HG02642 (cell line): ENCODE data around the gene TMEM59.
"Not testable (repeated sequence)": the region's sequence is repeated elsewhere in the genome, so short reads cannot be mapped to it uniquely, and the experiment has no call there.

Source experiments
- ATAC-seq: cut with Tn5 transposase; IDR thresholded peaks from one replicate; pipeline ENCODE4 v1.9.1; 2021; ENCODE audit warnings: mild to moderate bottlenecking; ENCODE audit not compliant: unreplicated experiment, poor library complexity

TMEM59 gene, protein sequence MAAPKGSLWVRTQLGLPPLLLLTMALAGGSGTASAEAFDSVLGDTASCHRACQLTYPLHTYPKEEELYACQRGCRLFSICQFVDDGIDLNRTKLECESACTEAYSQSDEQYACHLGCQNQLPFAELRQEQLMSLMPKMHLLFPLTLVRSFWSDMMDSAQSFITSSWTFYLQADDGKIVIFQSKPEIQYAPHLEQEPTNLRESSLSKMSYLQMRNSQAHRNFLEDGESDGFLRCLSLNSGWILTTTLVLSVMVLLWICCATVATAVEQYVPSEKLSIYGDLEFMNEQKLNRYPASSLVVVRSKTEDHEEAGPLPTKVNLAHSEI

DNA sequence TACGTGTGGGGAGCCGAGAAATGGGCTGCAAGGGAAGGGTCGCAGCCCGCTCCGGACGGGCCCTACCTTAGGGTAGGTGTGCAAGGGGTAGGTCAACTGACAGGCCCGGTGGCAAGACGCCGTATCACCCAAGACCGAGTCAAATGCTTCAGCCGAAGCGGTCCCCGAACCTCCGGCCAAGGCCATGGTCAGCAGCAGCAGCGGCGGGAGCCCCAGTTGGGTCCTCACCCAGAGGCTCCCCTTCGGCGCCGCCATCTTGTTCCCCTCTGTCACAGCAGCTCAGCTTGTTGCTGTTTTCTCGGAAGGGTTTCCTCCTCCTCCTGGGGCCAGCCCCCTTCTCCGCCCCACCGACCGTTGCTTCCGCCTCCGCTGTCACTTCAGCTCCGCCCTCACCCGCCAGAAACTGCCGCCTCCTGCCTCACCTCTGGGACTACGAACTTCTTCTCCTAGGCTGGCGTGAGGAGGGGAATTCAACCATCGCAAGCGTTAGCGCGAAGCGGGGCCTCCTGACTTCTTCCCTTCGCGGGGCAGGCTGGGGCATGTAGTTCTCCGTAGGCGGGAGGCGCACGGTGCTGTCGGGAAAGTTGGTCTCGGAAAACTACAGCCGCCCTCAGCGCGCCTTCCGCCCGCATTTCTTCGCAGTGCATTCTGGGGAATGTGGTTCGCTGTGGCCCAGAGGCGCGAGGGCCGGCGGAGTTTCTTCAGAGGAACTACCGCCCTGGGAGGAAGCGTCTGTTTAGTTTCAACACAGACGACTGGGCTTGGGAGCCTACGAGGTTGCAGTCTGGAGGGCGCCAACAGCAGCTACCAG lies at the start of gene TMEM59, which contains the start of gene TCEANC2:
Gene TMEM59, minus strand, starts transcription at position 271 of the 811 bp plus-strand sequence. Its CDS starts 16 bp downstream, at position 255.
Gene TCEANC2, plus strand, starts transcription at position 675 of the 811 bp plus-strand sequence. CDS start 815 bp downstream, outside the sequence.
- peak; percentile 93 for ATAC-seq

DNA sequence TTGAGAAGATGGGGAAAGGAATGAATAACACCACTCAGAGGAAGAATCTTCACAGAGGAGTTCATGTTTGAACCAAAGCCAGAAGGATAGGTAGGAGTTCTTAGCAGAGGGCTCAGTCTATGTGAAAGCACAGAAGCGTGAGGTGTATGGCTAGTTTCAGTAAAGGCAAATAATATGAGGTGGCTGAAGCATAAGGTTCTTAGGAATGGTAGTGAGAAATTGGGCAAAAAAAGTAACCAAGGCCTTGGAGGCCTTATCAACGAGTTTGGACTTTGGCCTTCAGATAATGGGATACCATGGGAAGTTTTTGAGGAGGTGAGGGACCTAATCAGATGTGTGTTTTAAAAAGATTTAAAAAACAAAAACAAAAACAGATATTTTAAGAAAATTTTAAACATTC lies 47.5 kb upstream of the TMEM59 start:
- ATAC-seq, result no peak

DNA sequence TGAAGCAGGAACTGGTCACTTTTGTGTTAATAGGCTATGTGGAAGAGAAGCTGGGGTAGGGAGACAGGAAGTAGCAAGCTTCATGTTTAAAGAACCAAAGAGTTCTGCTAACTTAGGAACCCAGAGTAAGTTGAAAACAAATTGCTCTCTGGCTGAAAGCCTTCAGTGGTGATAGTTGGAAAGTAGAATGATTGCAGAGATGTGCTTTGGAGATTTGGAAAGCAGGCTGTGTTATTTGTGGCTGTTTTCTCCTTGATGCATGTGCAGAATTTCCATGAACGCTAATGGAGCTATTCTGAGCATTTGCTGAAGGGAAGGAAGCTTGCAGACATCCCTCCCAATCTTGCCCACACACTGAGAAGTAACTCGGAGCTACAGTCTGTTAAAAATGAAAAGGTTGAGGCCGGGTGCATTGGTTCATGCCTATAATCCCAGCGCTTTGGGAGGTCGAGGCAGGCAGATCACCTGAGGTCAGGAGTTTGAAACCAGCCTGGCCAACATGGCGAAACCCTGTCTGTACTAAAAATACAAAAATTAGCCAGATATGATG lies 46.1 kb upstream of the TMEM59 start:
- no peak for ATAC-seq

DNA sequence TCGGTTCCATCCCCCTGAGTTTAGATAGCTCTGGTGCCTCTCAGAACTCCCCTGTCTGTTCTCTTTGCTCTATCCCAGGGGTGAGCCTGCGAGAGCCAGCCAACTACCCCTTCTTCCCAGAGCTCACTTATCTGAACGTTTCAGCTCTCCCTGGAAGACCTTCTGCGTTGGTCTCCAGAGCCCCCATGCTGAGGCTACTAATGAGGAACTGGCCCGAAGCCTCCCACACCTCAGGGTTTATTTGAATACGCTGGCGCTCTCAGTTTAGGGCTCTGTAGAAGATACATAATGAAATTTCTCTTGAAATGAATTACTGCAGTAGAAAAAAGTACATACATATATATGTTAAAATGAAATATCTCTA lies 43.9 kb upstream of the TMEM59 start:
- no peak for ATAC-seq

DNA sequence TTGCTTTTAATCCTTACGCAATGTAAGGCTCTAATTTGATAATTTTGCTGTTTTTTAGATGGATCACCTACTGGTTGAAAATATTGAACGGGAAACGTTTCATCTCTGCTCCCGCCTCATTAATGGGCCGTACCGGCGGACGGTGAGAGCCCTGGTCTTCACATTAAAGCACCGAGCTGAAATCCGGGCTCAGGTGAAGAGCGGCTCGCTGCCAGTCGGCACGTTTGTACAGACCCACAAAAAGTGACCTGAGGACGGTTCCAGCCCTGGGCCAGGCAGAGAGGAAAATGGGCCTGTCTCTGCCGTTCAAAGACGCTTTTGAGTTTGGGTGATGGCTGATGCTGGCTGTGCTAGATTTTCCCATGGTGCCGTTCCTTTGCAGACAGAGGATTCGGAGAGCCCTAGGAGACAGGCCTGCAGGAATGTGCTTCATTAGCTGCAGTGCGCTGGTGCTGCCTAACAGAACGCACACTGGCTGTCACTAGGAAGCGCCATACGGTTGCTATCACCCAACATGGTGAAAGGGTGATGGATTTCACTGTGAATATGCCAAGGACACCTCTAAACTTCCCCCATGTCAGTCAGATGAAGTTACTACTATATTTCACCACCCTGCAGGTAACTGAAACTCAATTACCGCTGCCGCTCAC lies 43.3 kb upstream of the TMEM59 start:
- ATAC-seq, result no peak

DNA sequence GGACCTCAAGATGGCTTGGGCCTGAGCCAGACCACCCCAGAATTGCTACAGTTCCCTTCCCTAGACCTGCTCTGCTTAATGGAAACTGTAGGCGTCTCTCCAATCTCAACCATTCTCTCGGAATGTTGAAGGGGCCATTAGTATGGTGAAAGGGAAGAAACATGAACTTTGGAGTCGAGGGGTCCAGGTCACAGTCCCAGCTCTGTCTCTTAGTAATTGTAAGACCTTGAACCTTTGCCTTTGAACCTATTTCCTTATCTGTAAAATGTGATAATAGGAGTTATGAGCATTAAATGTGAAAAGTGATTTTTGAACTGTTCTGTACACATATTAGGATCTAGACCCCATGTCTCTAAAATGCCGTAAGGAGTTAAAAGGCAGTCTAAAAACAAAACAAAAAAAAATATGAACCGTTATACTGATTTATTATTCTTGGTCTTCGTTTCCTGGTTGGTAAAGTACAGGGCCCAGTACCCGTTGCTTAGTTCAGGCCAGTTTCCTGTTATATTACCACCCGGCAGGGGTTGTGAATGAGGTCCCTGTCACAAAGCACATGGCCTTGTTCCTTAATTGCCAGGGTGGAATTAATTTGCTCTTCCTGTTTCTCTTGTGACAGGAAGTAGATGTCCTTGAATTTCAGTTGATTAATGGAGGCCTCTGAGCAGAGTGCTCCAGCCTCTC lies 42.7 kb upstream of the TMEM59 start:
- ATAC-seq, result no peak

DNA sequence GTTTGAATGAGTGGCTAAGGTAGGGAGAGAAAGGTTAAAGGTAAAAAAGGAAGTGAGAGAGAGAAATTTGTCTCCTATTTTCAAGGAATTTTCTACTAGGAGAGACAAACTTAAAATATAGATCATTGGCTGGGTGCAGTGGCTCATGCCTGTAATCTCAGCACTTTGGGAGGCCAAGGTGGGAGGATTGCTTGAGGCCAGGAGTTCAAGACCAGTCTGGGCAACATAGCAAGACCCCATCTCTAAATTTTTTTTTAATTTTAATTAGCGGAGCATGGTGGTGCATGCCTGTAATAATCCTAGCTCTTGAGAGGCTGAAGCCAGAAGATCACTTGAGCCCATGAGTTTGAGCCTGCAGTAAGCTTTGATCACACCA lies 41.7 kb upstream of the TMEM59 start:
- not testable (repeated sequence) for ATAC-seq

DNA sequence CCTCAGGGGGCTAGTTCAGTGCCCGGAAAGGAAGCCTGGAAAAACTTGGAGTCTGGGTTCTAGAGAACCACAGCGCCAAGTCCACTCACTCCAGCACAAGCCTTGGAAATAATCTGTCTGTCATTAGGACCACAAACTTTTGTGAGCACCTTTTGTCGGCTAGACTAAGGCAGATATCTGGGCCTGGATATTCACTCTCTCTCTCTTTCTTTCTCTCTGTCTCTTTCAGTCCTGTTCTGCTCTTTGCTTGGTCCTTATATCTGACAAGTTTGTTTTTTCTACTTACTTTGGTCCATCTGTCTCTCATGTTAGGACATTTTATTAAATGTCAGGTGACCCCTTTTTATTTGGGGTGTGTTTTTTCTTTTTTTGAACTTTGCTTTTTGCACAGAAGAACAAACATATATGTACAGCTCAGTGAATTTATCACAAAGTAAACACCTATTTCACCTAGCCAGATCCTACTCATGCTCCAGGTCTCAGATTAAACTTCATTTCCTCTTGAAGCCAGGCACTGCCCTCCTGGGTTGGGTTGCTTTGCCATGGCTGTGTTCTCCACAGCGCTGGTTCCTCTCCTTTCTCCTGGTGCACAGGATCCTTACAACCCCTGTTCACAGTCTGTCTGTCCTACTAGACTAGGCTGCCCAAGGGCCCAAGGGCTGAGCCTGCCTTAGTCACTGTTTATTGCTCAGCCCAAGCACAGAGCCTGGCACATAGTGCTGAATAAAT lies 41.2 kb upstream of the TMEM59 start:
- no peak for ATAC-seq

DNA sequence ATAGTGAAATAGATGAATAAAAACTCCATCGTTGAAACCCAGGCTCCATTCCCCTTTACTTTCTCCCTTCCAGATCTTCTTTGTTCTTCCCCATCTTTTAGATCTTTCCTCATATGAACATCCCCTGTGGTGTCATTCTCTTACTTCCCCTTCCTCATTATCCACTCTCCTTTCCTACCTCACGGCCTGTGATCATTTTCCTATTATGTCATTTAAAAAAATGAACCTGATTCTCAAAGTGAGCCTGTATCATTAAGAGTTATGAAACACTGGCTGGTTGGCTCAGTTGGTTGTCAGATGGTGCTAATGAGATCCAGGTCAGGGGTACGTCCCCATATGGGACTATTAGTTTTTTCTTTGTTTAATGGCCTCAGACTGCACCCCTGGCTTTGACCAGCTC lies 38.7 kb upstream of the TMEM59 start:
- no peak for ATAC-seq

DNA sequence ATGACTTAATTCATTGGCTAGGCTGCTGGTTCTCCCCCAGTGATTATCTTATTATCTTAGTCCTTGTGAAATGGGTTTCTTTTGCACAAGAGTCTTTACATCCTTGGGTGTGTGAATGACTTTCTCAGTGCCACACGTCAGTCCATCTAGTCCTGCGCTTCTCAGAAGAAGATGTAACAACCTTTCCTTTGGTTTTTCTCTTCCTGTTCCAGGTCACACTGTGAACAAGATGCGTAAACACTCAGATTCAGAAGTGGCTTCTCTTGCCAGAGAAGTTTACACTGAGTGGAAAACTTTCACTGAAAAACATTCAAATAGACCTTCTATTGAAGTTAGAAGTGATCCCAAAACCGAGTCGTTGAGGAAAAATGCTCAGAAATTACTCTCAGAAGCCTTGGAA lies 35.4 kb upstream of the TMEM59 start:
- ATAC-seq, result no peak

DNA sequence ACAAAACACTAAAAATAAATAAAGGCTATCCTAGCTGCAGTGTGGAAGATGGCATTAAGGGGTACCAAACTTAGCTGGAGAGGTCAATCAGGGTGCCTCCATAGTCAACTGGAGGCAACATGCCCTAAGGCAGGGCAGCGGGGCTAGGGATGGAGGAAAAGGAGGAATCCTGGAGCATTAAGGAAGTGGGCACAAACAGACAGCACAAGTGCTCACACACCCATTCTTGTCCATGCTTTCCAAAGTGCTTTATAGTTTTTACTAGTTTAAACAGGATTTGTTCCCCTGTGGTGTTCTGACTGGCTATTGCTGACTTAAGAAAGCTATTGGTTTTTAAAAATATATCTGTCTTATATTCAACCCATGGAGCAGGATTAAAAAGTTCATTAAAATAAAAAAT lies 33.8 kb upstream of the TMEM59 start:
- ATAC-seq, result no peak

DNA sequence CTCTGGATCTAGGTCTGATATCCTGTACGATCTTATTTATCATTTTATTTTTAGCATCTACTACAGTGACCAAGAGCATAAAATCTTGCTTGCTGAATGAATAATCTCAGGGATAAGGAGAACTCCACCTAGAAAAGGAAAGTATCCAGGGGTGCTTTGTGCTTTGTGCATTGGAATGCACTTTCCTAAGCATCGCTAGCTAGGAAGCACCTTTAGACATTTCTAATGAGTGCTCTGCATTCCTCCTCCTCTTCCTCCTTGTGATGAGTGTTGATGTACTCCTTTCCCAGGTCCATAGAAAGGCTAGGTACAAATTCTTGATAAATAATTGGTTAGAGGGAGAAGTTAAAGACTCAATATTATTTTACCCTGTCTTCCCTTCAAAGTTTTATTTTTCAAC lies 31.8 kb upstream of the TMEM59 start:
- ATAC-seq, result no peak

DNA sequence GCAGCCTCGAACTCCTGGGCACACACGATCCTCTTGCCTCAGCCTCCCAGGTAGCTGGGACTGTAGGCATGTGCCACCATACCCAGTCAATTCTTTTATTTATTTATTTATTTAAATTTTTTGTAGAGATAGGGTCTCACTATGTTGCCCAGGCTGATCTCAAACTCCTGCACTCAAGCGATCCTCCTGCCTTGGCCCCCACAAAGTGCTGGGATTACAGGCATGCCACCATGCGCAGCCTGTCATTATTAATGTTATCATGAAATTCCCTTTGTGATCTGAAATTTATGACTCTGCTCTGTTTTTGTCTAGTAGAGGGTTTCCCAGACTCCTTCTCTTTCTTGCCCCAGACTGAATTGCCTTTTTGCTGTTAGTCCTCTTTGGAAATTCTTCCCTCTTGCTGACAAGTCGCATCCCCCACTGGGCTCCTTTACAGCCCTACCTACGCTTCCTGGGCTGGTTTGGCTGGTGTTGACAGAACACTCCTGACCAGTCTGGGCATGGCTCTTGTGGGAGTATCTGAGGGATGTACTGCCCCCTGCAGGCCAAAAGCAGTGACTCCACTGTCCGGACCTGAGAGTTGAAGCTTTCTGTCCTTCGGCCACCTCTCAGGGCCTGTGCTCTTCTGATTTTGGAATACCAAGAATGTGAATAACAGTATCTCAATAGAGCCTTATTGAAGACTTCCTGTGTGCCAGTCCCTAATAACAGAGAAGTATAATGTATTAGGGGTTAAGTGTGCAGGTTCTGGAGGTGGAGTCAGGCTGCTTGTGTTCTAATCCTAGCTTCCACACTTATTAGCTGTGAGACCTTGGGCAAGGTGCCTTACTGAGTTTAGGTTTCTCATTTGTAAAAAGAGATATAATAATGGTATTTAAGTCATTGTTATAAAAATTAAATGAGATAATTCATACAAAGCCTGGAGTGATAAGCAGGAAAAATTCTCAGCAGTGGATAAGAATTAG lies 28.6 kb upstream of the TMEM59 start:
- peak; percentile 82 for ATAC-seq

DNA sequence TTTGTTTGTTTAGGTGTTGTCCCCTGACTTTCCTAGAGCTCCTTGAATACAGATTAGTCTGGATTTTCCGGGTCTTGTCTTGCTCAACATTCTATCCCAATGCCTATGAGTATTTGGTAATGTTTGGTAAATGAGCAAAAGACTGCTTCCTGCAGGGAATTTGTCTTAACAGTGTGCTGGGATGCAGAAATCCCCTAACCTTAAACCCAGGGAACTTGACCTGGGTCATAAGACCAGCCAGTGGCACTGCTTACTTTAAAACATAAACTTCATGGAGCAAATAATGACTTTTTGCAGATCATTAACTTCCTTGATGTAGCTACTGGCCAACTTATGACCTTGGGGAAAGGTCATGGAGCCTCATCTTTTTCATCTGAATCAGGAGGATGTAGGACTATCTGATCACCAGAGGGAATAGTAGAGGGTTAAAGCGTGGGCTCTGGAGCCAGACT lies 27.6 kb upstream of the TMEM59 start:
- ATAC-seq, result no peak

DNA sequence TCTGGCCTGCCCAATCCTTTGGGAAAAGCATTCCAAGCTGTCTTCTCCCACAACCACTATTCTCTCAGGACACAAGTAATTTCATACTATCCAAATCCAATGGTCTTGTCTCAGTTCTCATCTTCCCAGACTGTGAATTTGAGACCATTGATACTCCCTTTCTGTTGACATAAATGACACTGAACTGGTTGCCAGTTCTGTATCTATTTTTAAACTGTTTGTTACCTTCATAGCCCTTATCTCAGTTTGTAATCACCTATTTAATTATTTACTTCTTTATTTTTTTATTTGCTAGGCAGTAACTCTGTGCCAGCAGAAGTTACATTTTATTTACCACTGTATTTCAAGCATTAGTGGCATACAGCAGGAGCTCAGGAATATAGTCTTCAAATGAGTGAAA lies 24.4 kb upstream of the TMEM59 start:
- no peak for ATAC-seq

DNA sequence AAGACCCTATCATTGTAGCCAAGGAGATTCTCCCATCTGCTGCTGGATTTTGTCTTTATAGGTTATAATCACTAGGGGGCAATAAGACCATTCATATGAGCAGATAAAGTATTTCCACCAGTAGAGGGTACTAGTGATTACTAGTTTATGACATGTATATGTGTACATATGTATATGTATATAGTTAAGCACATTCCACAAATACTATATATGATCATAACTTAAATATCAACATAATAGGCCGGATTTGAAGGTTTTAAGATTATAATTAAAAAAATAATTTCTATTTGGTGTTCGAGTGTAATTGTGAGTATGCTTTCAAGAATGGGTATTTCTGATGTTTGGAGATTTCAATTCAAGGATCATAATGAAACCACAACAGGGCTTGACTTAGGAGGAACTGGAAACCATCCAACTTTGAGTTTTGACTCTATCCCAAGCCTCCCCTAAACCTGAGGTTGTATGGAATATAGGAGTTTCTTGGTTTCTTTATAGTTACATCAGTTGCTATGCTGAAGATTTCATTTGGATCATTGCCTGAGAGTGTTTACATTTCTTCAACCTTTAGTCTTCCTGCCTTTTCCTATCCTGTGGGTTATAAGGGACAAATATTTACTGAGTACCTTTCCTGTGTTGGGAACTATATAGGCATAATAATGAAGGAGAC lies 17.3 kb upstream of the TMEM59 start:
- ATAC-seq, result no peak

DNA sequence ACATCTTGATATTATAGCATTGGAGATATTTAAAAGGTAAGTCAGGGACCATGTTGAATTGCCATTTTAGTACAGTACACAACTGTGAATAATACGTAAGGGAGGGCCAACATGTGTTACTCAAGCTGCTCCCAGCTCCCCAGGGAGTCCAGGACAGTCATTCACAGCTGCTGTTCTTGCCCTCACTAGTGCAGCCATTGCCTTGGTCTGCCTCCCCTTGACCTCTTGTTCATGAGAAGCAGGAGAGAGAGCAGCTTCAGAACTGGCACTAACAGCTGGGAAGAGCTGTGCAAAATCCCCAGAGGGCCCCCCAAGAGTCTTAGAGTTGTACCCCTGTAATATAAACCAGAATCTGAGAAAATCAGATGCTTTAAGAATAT lies 16.8 kb upstream of the TMEM59 start:
- no peak for ATAC-seq

DNA sequence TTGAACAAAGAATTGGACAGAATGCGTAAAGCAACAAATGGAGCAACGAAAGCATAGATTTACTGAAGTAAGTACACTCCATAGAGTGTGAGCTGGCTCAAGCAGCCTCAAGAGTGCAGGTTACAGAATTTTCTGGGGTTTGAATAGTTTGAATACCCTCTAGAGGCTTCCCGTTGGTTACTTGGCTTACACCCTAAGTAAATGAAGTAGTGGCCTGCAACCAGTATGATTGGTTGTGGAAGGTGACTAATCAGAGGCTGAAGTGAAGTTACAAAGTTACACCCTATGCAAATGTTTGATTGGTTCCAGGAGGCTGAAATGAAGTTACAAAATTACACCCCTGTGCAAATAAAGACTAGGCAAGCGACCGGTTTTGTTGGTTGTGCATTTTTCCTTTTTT lies 11.3 kb upstream of the TMEM59 start:
- no peak for ATAC-seq
